ENCODE measurements around the gene EFR3B. TPM values are rescaled to one million over a fixed set of nuclear protein-coding genes. Genes with fewer than 3 reads are reported as not detected.

The EFR3B gene
- total RNA-seq, 1 experiment from 2014 or later = 7.0 TPM

DNA sequence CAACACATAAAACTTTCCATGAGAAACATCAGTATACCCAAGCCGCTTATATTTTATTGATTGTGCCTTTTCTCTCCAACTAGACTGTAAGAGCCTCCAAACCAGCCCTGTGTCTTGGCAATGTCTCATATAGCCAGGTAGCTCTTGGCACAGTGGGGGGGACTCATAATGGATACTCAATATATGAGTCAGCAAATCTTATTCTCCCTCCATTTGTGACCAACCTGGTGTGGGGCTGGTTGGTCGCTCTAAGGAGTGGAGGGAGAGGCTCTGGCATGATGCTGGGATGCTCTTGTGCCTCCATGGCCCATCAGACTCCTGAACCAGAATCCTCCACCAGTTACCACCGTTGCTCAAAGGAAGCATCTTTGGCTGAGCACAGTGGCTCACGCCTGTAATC lies 32.0 kb downstream of the EFR3B start:
- peaks cover 0 to 4% (median 3%) of the 10 kb centered on the region in 3 experiments; a peak in 5 of 7 replicates for H3K36me3 Mint-ChIP-seq (ENCODE audit: insufficient read depth in 1 of 3, low read depth in 3 of 3)

More for the DNA sequence above, 32.0 kb downstream of the EFR3B start:
- no peak overlapping the region for H4K8ac ChIP-seq (replicated peaks; ENCODE audit: insufficient read length, low read depth, low read length)
- no peak overlapping the region for H3K27ac ChIP-seq (ENCODE audit: insufficient read length, low read depth, low read length)
- no peak overlapping the region for H2BK15ac ChIP-seq (ENCODE audit: low read depth, low read length)
- no peaks in the 10 kb centered on the region for H3K79me2 ChIP-seq (ENCODE audit: insufficient read depth, low read length)
- H2AFZ ChIP-seq (ENCODE audit: low read length) = no peak overlapping the region
- no peak overlapping the region for H3K14ac ChIP-seq (ENCODE audit: insufficient read depth, low read length)
- H3K27me3 ChIP-seq (ENCODE audit: insufficient read depth, low read length) = no peaks in the 10 kb centered on the region
- H3T11ph ChIP-seq (ENCODE audit: low read length) = no peak overlapping the region
- no peak overlapping the region for H2BK120ac ChIP-seq (ENCODE audit: low read depth, low read length, poor library complexity, severe bottlenecking)
- no peak overlapping the region for H2BK12ac ChIP-seq (ENCODE audit: insufficient read length, low read depth, low read length)
- no peak overlapping the region for H2AK5ac ChIP-seq (ENCODE audit: insufficient read length, low read length)
- no peak for DNase-seq
- Mint-ChIP-seq H3K4me3 (no peak overlapping the region), H3K27ac (peak overlapping the region in 1 of 3 experiments; percentile 3; a peak in 2 of 7 replicates), H3K9me3 (peaks cover 0 to 2% of the 10 kb centered on the region in 2 experiments; a peak in 1 of 5 replicates), H3K4me1 (peaks cover 14 to 28% of the 10 kb centered on the region in 2 experiments), H3K27me3 (ENCODE audit: low read depth) (no peaks in the 10 kb centered on the region)
- no peak overlapping the region for H2BK20ac ChIP-seq (ENCODE audit: low read depth, low read length, poor library complexity, severe bottlenecking)
- H3K4ac ChIP-seq (ENCODE audit: low read depth, low read length) = no peak overlapping the region
- no peak overlapping the region for H3K23ac ChIP-seq (ENCODE audit: insufficient read length, low read depth, low read length)
- no peak for TF ChIP-seq CTCF (conservative IDR thresholded peaks at IDR 0.05)
- H4K20me1 ChIP-seq (ENCODE audit: control insufficient read depth, insufficient read depth, insufficient read length) = no peaks in the 10 kb centered on the region
- H2BK5ac ChIP-seq (ENCODE audit: insufficient read length, low read length) = no peak overlapping the region
- no peak overlapping the region for H3K56ac ChIP-seq (ENCODE audit: insufficient read length, low read depth, low read length)
- no peaks in the 10 kb centered on the region for H3K4me1 ChIP-seq (ENCODE audit: insufficient read depth, low read length)
- no peak overlapping the region for H4K5ac ChIP-seq (ENCODE audit: insufficient read length, low read depth, low read length)
- no peaks in the 10 kb centered on the region for H3K9me3 ChIP-seq (ENCODE audit: control insufficient read depth, low read depth, low read length)
- WGBS (ENCODE audit: extremely low coverage, insufficient read length, low lambda C conversion rate) = no CpG with 5 or more reads among the region's 4 CpGs
- H3K9ac ChIP-seq (ENCODE audit: extremely low read depth, insufficient read length, low read length) = no peak overlapping the region
- H3K79me1 ChIP-seq (ENCODE audit: insufficient read depth, low read depth, low read length, poor library complexity, severe bottlenecking) = no peaks in the 10 kb centered on the region
- no peak overlapping the region for H3K18ac ChIP-seq (ENCODE audit: insufficient read length, low read depth, low read length)
- no peak overlapping the region for H4K91ac ChIP-seq (ENCODE audit: insufficient read length, low read depth, low read length)
- H3K4me2 ChIP-seq (ENCODE audit: insufficient read depth, insufficient read length, low read length) = no peak overlapping the region
- no peaks in the 10 kb centered on the region for H3K23me2 ChIP-seq (ENCODE audit: insufficient read length, low read depth, low read length, poor library complexity, severe bottlenecking)
